IgD-negative memory B cell (primary cell): ENCODE results near the gene HOXB8. TPM values are rescaled to one million over a fixed set of nuclear protein-coding genes. Genes with fewer than 3 reads are reported as not detected.

Source experiments
- H3K27ac Mint-ChIP-seq, 3 donors: one replicate each; pipeline ENCODE4 v1.8.0; 2020 to 2022; ENCODE audit warnings: mild to moderate bottlenecking in 3 of 3, mixed read lengths in 3 of 3, moderate library complexity in 1 of 3
- H3K27me3 Mint-ChIP-seq: one replicate; pipeline ENCODE4 v1.8.0; 2021; ENCODE audit warnings: mixed read lengths
- H3K36me3 Mint-ChIP-seq: one replicate; pipeline ENCODE4 v1.8.0; 2020; ENCODE audit warnings: mild to moderate bottlenecking, mixed read lengths
- H3K4me1 Mint-ChIP-seq, 3 donors: one replicate each; pipeline ENCODE4 v1.8.0; 2020 to 2022; ENCODE audit warnings: mixed read lengths in 3 of 3, mild to moderate bottlenecking in 1 of 3
- H3K4me3 Mint-ChIP-seq, 4 donors: one replicate each; pipeline ENCODE4 v1.8.0; 2020 to 2022; ENCODE audit warnings: mild to moderate bottlenecking in 4 of 4, mixed read lengths in 4 of 4, moderate library complexity in 3 of 4
- H3K9me3 Mint-ChIP-seq, 3 donors: one replicate each; pipeline ENCODE4 v1.8.0; 2020 to 2021; ENCODE audit warnings: mixed read lengths in 3 of 3, mild to moderate bottlenecking in 1 of 3
- polyA plus RNA-seq: library from polyadenylated mRNA; unstranded; fragments of 300-500 nt; fragmentation: Illumina TruSeq; gene quantifications from one replicate; pipeline ENCODE4 v1.2.3, GENCODE V29; 2021

The HOXB8 gene
- polyA plus RNA-seq, 1 donor from 2014 or later: not detected

GRCh38 chr17:48622857-48623256 is 7.8 kb upstream of the HOXB8 start:
- peak overlapping the region in 2 of 4 donors; percentile 61 to 64 for H3K4me3 Mint-ChIP-seq
- peaks cover 73% of the 10 kb centered on the region for H3K27me3 Mint-ChIP-seq
- H3K4me1 Mint-ChIP-seq: peaks cover 5 to 10% (median 6%) of the 10 kb centered on the region in 3 donors
- H3K27ac Mint-ChIP-seq: peak overlapping the region in 2 of 3 donors; percentile 6 to 66
- H3K9me3 Mint-ChIP-seq: peaks cover 0 to 4% (median 0%) of the 10 kb centered on the region in 3 donors
- peaks cover 1% of the 10 kb centered on the region for H3K36me3 Mint-ChIP-seq

- Mint-ChIP-seq H3K4me3 (peak overlapping the region in 1 of 4 donors; percentile 64), H3K27ac (peak overlapping the region in 2 of 3 donors; percentile 66 to 71), H3K4me1 (peaks cover 6 to 12% (median 8%) of the 10 kb centered on the region in 3 donors), H3K27me3 (peaks cover 75% of the 10 kb centered on the region), H3K9me3 (peaks cover 0 to under 1% (median 0%) of the 10 kb centered on the region in 3 donors), H3K36me3 (peaks cover 1% of the 10 kb centered on the region)
These were observed 6.6 kb upstream of the HOXB8 start for GRCh38 chr17:48621410-48622392.

- Mint-ChIP-seq H3K9me3 (no peaks in the 10 kb centered on the region), H3K36me3 (peaks cover 1% of the 10 kb centered on the region), H3K4me1 (peaks cover 4 to 13% (median 5%) of the 10 kb centered on the region in 3 donors), H3K27me3 (peaks cover 79% of the 10 kb centered on the region), H3K27ac (peak overlapping the region in 1 of 3 donors; percentile 66), H3K4me3 (peak overlapping the region in 1 of 4 donors; percentile 44)
These were observed 5.5 kb upstream of the HOXB8 start for GRCh38 chr17:48620461-48621139.

- peak overlapping the region in 2 of 3 donors; percentile 74 to 83 for H3K27ac Mint-ChIP-seq
- H3K4me1 Mint-ChIP-seq: peaks cover 3 to 17% (median 5%) of the 10 kb centered on the region in 3 donors
- H3K36me3 Mint-ChIP-seq: peaks cover 1% of the 10 kb centered on the region
- H3K27me3 Mint-ChIP-seq: peaks cover 80% of the 10 kb centered on the region
- H3K9me3 Mint-ChIP-seq: no peaks in the 10 kb centered on the region
- peak overlapping the region in 2 of 4 donors; percentile 48 to 74 for H3K4me3 Mint-ChIP-seq
These were observed 4.8 kb upstream of the HOXB8 start for GRCh38 chr17:48619826-48620449.

GRCh38 chr17:48618256-48618896 is 3.3 kb upstream of the HOXB8 start:
- Mint-ChIP-seq H3K36me3 (peaks cover 3% of the 10 kb centered on the region), H3K9me3 (peaks cover 0 to 2% (median 0%) of the 10 kb centered on the region in 3 donors), H3K27me3 (peaks cover 77% of the 10 kb centered on the region), H3K4me1 (peaks cover 4 to 17% (median 7%) of the 10 kb centered on the region in 3 donors), H3K4me3 (peak overlapping the region; percentile 3 to 82 (median 74)), H3K27ac (peak overlapping the region; percentile 72 to 98 (median 94))

GRCh38 chr17:48617471-48618255 is 2.6 kb upstream of the HOXB8 start:
- Mint-ChIP-seq H3K9me3 (peaks cover 0 to 2% (median 0%) of the 10 kb centered on the region in 3 donors), H3K4me1 (peaks cover 4 to 17% (median 10%) of the 10 kb centered on the region in 3 donors), H3K4me3 (peak overlapping the region in 2 of 4 donors; percentile 12 to 68), H3K27ac (peak overlapping the region; percentile 72 to 98 (median 94)), H3K27me3 (peaks cover 74% of the 10 kb centered on the region), H3K36me3 (peaks cover 3% of the 10 kb centered on the region)

GRCh38 chr17:48616717-48617470 is 1.8 kb upstream of the HOXB8 start:
- peaks cover 0 to 2% (median 0%) of the 10 kb centered on the region in 3 donors for H3K9me3 Mint-ChIP-seq
- peaks cover 3% of the 10 kb centered on the region for H3K36me3 Mint-ChIP-seq
- H3K27ac Mint-ChIP-seq: peak overlapping the region; percentile 41 to 98 (median 76)
- H3K27me3 Mint-ChIP-seq: peaks cover 70% of the 10 kb centered on the region
- peak overlapping the region in 2 of 4 donors; percentile 12 to 66 for H3K4me3 Mint-ChIP-seq
- peaks cover 8 to 17% (median 14%) of the 10 kb centered on the region in 3 donors for H3K4me1 Mint-ChIP-seq

- peaks cover 67% of the 10 kb centered on the region for H3K27me3 Mint-ChIP-seq
- H3K36me3 Mint-ChIP-seq: peaks cover 3% of the 10 kb centered on the region
- peak overlapping the region in 1 of 4 donors; percentile 66 for H3K4me3 Mint-ChIP-seq
- H3K27ac Mint-ChIP-seq: peak overlapping the region; percentile 67 to 98 (median 83)
- H3K4me1 Mint-ChIP-seq: peaks cover 11 to 22% (median 16%) of the 10 kb centered on the region in 3 donors
- peaks cover 0 to 2% (median 0%) of the 10 kb centered on the region in 3 donors for H3K9me3 Mint-ChIP-seq
These were observed 1.0 kb upstream of the HOXB8 start for GRCh38 chr17:48615963-48616716.

- peak overlapping the region; percentile 76 to 82 (median 78) for H3K27ac Mint-ChIP-seq
- peaks cover 0 to 4% (median 0%) of the 10 kb centered on the region in 3 donors for H3K9me3 Mint-ChIP-seq
- peaks cover 2% of the 10 kb centered on the region for H3K36me3 Mint-ChIP-seq
- H3K27me3 Mint-ChIP-seq: peaks cover 61% of the 10 kb centered on the region
- peaks cover 15 to 28% (median 20%) of the 10 kb centered on the region in 3 donors for H3K4me1 Mint-ChIP-seq
- H3K4me3 Mint-ChIP-seq: peak overlapping the region; percentile 21 to 90 (median 75)
These were observed 1.0 kb downstream of the HOXB8 start for GRCh38 chr17:48613862-48614694.

- H3K27ac Mint-ChIP-seq: peak overlapping the region in 2 of 3 donors; percentile 82 to 91
- H3K4me1 Mint-ChIP-seq: peaks cover 15 to 21% (median 16%) of the 10 kb centered on the region in 3 donors
- H3K36me3 Mint-ChIP-seq: peaks cover 2% of the 10 kb centered on the region
- H3K9me3 Mint-ChIP-seq: peaks cover 0 to 4% (median 0%) of the 10 kb centered on the region in 3 donors
- H3K27me3 Mint-ChIP-seq: peaks cover 51% of the 10 kb centered on the region
- peak overlapping the region; percentile 82 to 94 (median 88) for H3K4me3 Mint-ChIP-seq
These were observed 2.0 kb downstream of the HOXB8 start for GRCh38 chr17:48612854-48613691.

- Mint-ChIP-seq H3K27ac (peak overlapping the region in 1 of 3 donors; percentile 82), H3K4me1 (peaks cover 15 to 21% (median 15%) of the 10 kb centered on the region in 3 donors), H3K36me3 (peaks cover 4% of the 10 kb centered on the region), H3K4me3 (peak overlapping the region; percentile 74 to 94 (median 84)), H3K27me3 (peaks cover 49% of the 10 kb centered on the region), H3K9me3 (peaks cover 0 to 4% (median 0%) of the 10 kb centered on the region in 3 donors)
These were observed 2.6 kb downstream of the HOXB8 start for GRCh38 chr17:48612456-48612853.
